ENCODE results near the gene SLPI. TPM values are rescaled to one million over a fixed set of nuclear protein-coding genes. Genes with fewer than 3 reads are reported as not detected.

The SLPI gene
- total and polyA plus RNA-seq, 11 donors, result 0.37 to 187 (median 1.5) TPM; not detected in 2

GRCh38 chr20:45218636-45219035 lies 35.7 kb downstream of the SLPI start:
- Histone ChIP-seq H3K36me3 (no peaks in the 10 kb centered on the region), H3K4me3 (no peak overlapping the region), H3K9me3 (no peaks in the 10 kb centered on the region), H3K27me3 (peaks cover 0 to 17% (median 0%) of the 10 kb centered on the region in 9 donors), H3K4me1 (no peaks in the 10 kb centered on the region), H3K27ac (no peak overlapping the region)
- no peak for TF ChIP-seq POLR2A (IDR thresholded peaks at IDR 0.05)
- TF ChIP-seq, protein P1, sequence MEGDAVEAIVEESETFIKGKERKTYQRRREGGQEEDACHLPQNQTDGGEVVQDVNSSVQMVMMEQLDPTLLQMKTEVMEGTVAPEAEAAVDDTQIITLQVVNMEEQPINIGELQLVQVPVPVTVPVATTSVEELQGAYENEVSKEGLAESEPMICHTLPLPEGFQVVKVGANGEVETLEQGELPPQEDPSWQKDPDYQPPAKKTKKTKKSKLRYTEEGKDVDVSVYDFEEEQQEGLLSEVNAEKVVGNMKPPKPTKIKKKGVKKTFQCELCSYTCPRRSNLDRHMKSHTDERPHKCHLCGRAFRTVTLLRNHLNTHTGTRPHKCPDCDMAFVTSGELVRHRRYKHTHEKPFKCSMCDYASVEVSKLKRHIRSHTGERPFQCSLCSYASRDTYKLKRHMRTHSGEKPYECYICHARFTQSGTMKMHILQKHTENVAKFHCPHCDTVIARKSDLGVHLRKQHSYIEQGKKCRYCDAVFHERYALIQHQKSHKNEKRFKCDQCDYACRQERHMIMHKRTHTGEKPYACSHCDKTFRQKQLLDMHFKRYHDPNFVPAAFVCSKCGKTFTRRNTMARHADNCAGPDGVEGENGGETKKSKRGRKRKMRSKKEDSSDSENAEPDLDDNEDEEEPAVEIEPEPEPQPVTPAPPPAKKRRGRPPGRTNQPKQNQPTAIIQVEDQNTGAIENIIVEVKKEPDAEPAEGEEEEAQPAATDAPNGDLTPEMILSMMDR (IDR thresholded peaks at IDR 0.05), result no peak
- intact Hi-C loops (cut with DNase I), result loop anchor here in 1 of 10 donors (10.0 kb wide), 1 partner anchor 64 kb away; no protein-coding TSS in a partner anchor
- ATAC-seq (no peak), DNase-seq (no peak)
- 40 to 80% (median 77%) methylated on average over 2 of the region's 2 CpGs; no CpG with 5 or more reads in 1 of the 4 donors for WGBS, 4 donors

GRCh38 chr20:45218124-45218523 lies 36.2 kb downstream of the SLPI start:
- Histone ChIP-seq H3K36me3 (no peaks in the 10 kb centered on the region), H3K4me3 (no peak overlapping the region), H3K4me1 (no peaks in the 10 kb centered on the region), H3K27ac (no peak overlapping the region), H3K27me3 (peaks cover 0 to 13% (median 0%) of the 10 kb centered on the region in 9 donors), H3K9me3 (no peaks in the 10 kb centered on the region)
- intact Hi-C loops (cut with DNase I), result loop anchor here in 1 of 10 donors (10.0 kb wide), 1 partner anchor 63 kb away; no protein-coding TSS in a partner anchor
- DNase-seq, result no peak
- 64 to 72% (median 69%) methylated on average over 4 of the region's 4 CpGs for WGBS, 4 donors
- ATAC-seq, result no peak
- TF ChIP-seq, protein P1 (IDR thresholded peaks at IDR 0.05), result no peak
- TF ChIP-seq POLR2A (IDR thresholded peaks at IDR 0.05), result no peak

GRCh38 chr20:45212836-45213235 lies 41.5 kb downstream of the SLPI start:
- Histone ChIP-seq H3K27me3 (peaks cover 0 to 6% (median 0%) of the 10 kb centered on the region in 9 donors), H3K36me3 (no peaks in the 10 kb centered on the region), H3K4me3 (no peak overlapping the region), H3K9me3 (no peaks in the 10 kb centered on the region), H3K27ac (no peak overlapping the region), H3K4me1 (no peaks in the 10 kb centered on the region)
- intact Hi-C loops (cut with DNase I), result loop anchor here in 1 of 10 donors (10.0 kb wide), 1 partner anchor 58 kb away; no protein-coding TSS in a partner anchor
- TF ChIP-seq POLR2A (IDR thresholded peaks at IDR 0.05), result no peak
- TF ChIP-seq, protein P1 (IDR thresholded peaks at IDR 0.05), result no peak
- ATAC-seq, result no peak
- no peak for DNase-seq
- 81 to 83% (median 82%) methylated on average over 3 of the region's 3 CpGs for WGBS, 4 donors

- ATAC-seq, result no peak
- H3K27me3 ChIP-seq, result peaks cover 0 to 11% (median 0%) of the 10 kb centered on the region in 9 donors
- H3K36me3 ChIP-seq, result no peaks in the 10 kb centered on the region
- no peak for DNase-seq
- no peak overlapping the region for H3K27ac ChIP-seq
- intact Hi-C loops (cut with DNase I), result loop anchor here in 1 of 10 donors (10.0 kb wide), 1 partner anchor 57 kb away; no protein-coding TSS in a partner anchor
- no peaks in the 10 kb centered on the region for H3K9me3 ChIP-seq
- H3K4me1 ChIP-seq, result no peaks in the 10 kb centered on the region
- TF ChIP-seq, protein P1 (IDR thresholded peaks at IDR 0.05), result no peak
- no peak for TF ChIP-seq POLR2A (IDR thresholded peaks at IDR 0.05)
- H3K4me3 ChIP-seq, result no peak overlapping the region
Measured at GRCh38 chr20:45211569-45212474, 42.5 kb downstream of the SLPI start.

Data from heart left ventricle (tissue), 16 donors.